Measurements from ENCODE around the gene HECTD3. TPM values are rescaled to one million over a fixed set of nuclear protein-coding genes. Genes with fewer than 3 reads are reported as not detected.
"Not testable (repeated sequence)": the region's sequence is repeated elsewhere in the genome, so short reads cannot be mapped to it uniquely, and the experiment has no call there.

Gene HECTD3
- total and polyA plus RNA-seq, 2 of the 4 experiments (the other 2 are of a cell fraction), result 12.2 to 39.5 TPM

- H3K27me3 ChIP-seq (ENCODE audit: control insufficient read depth, insufficient read depth, low read length); ATAC-seq (ENCODE audit: low read depth); H3K9ac ChIP-seq (ENCODE audit: low read depth, low read length); intact Hi-C loops (cut with micrococcal nuclease); H3K18ac ChIP-seq (ENCODE audit: low read depth, low read length); H2BK5ac ChIP-seq (ENCODE audit: low read depth, low read length, poor library complexity, severe bottlenecking); H3K4me3 ChIP-seq (ENCODE audit: insufficient read depth, low read depth, low read length); H3K4ac ChIP-seq (ENCODE audit: low read depth, low read length); in situ Hi-C loops (cut with MboI; ENCODE audit: low sequenced_read_pairs); H3K9me1 ChIP-seq (ENCODE audit: insufficient read depth, low read length); dilution Hi-C loops (cut with HindIII; ENCODE audit: low sequenced_read_pairs, unreplicated experiment); H4K20me1 ChIP-seq (ENCODE audit: insufficient read depth, low read length); H3K4me2 ChIP-seq (ENCODE audit: low read depth, low read length); H2AK5ac ChIP-seq (ENCODE audit: low read depth, low read length); H4K91ac ChIP-seq (ENCODE audit: insufficient read depth, low read depth, low read length); DNase-seq; H2BK20ac ChIP-seq (ENCODE audit: low read depth, low read length); H2BK120ac ChIP-seq (ENCODE audit: low read depth, low read length); H3K36me3 ChIP-seq (ENCODE audit: control insufficient read depth, insufficient read depth, low read length); H3K27ac ChIP-seq (ENCODE audit: insufficient read depth, low read length); H3K14ac ChIP-seq (replicated peaks; ENCODE audit: low read depth, low read length); H4K5ac ChIP-seq (ENCODE audit: low read depth, low read length); H2BK15ac ChIP-seq (ENCODE audit: low read depth, low read length); H3K9me3 ChIP-seq (ENCODE audit: control insufficient read depth, insufficient read depth, low read length); H3K23ac ChIP-seq (ENCODE audit: low read depth, low read length); BruUV-seq (replicated peaks); H3K56ac ChIP-seq (ENCODE audit: extremely low read depth, insufficient read depth, low read length); H3K4me1 ChIP-seq (ENCODE audit: control insufficient read depth, insufficient read depth, low read length); POLR2A ChIA-PET (ENCODE audit: unreplicated experiment); H2AFZ ChIP-seq (replicated peaks; ENCODE audit: low read length, poor library complexity); H4K8ac ChIP-seq (ENCODE audit: low read depth in 2 of 2, low read length in 2 of 2); H2AK9ac ChIP-seq (replicated peaks; ENCODE audit: low read depth, low read length, poor library complexity): not testable (repeated sequence)
- peak; percentile 74 for TF ChIP-seq CEBPB (IDR thresholded peaks at IDR 0.05; ENCODE audit: low read depth, low read length)
- H3K79me1 ChIP-seq (ENCODE audit: low read depth in 1 of 2, low read length in 2 of 2), result peaks cover 4 to 19% of the 10 kb centered on the region in 2 experiments
- CTCF ChIA-PET, result interaction anchor here (0.9 kb wide), 1 partner anchor 48 kb away, joined by 3 read pairs; no protein-coding TSS in a partner anchor
- WGBS, 2 experiments (ENCODE audit: extremely low coverage in 2 of 2, insufficient read length in 1 of 2), result no CpG with 5 or more reads among the region's 3 CpGs
Observed at GRCh38 chr1:44957566-44957965, 53.6 kb downstream of the HECTD3 start.

GRCh38 chr1:44956077-44956476, 55.0 kb downstream of the HECTD3 start:
- POLR2A ChIA-PET (ENCODE audit: unreplicated experiment), result interaction anchor here (0.7 kb wide), 1 partner anchor 9 kb away, joined by 3 read pairs; no protein-coding TSS in a partner anchor
- dilution Hi-C loops (cut with HindIII; ENCODE audit: low sequenced_read_pairs, unreplicated experiment); H3K56ac ChIP-seq (ENCODE audit: extremely low read depth, insufficient read depth, low read length): not testable (repeated sequence)

More at GRCh38 chr1:44956077-44956476, 55.0 kb downstream of the HECTD3 start:
- H4K8ac ChIP-seq (ENCODE audit: low read depth in 2 of 2, low read length in 2 of 2); H2BK120ac ChIP-seq (ENCODE audit: low read depth, low read length); H2AK5ac ChIP-seq (ENCODE audit: low read depth, low read length); H4K5ac ChIP-seq (ENCODE audit: low read depth, low read length); H3K27ac ChIP-seq (ENCODE audit: insufficient read depth, low read length); H3K27me3 ChIP-seq (ENCODE audit: control insufficient read depth, insufficient read depth, low read length); H2AFZ ChIP-seq (replicated peaks; ENCODE audit: low read length, poor library complexity); H3K23ac ChIP-seq (ENCODE audit: low read depth, low read length); H3K18ac ChIP-seq (ENCODE audit: low read depth, low read length); H3K4me3 ChIP-seq (ENCODE audit: insufficient read depth, low read depth, low read length); intact Hi-C loops (cut with micrococcal nuclease); H4K91ac ChIP-seq (ENCODE audit: insufficient read depth, low read depth, low read length); in situ Hi-C loops (cut with MboI; ENCODE audit: low sequenced_read_pairs); CTCF ChIA-PET; H3K9me3 ChIP-seq (ENCODE audit: control insufficient read depth, insufficient read depth, low read length); H3K4me2 ChIP-seq (ENCODE audit: low read depth, low read length); H2BK15ac ChIP-seq (ENCODE audit: low read depth, low read length); H3K9ac ChIP-seq (ENCODE audit: low read depth, low read length); DNase-seq; H4K20me1 ChIP-seq (ENCODE audit: insufficient read depth, low read length); BruUV-seq (replicated peaks); H2BK5ac ChIP-seq (ENCODE audit: low read depth, low read length, poor library complexity, severe bottlenecking); ATAC-seq (ENCODE audit: low read depth); H2BK20ac ChIP-seq (ENCODE audit: low read depth, low read length); H3K9me1 ChIP-seq (ENCODE audit: insufficient read depth, low read length); H2AK9ac ChIP-seq (replicated peaks; ENCODE audit: low read depth, low read length, poor library complexity); H3K36me3 ChIP-seq (ENCODE audit: control insufficient read depth, insufficient read depth, low read length); H3K4ac ChIP-seq (ENCODE audit: low read depth, low read length); H3K4me1 ChIP-seq (ENCODE audit: control insufficient read depth, insufficient read depth, low read length); H3K14ac ChIP-seq (replicated peaks; ENCODE audit: low read depth, low read length): not testable (repeated sequence)
- no CpG with 5 or more reads among the region's 3 CpGs for WGBS, 2 experiments (ENCODE audit: extremely low coverage in 2 of 2, insufficient read length in 1 of 2)
- peaks cover 0 to 11% of the 10 kb centered on the region in 2 experiments; a peak in 3 of 4 replicates for H3K79me1 ChIP-seq (ENCODE audit: low read depth in 1 of 2, low read length in 2 of 2)

Measured in IMR-90 (cell line).